GM23338 (cell line): Measurements from ENCODE around the gene CCDC24.

Source experiments
- CTCF ChIP-seq, 2 experiments: fragments of 200-600 bp in 1 of 2; sonication (generic) in 1 of 2; conservative IDR thresholded peaks; 2 replicates each; pipeline versions ENCODE4 v1.5.1 to v1.6.1; 2016 to 2017; ENCODE audit warnings: antibody characterized with exemption in 2 of 2, low read depth in 2 of 2, mild to moderate bottlenecking in 2 of 2, moderate library complexity in 1 of 2
- JUNB ChIP-seq: IDR thresholded peaks from one replicate; pipeline ENCODE4 v1.6.1; 2016; ENCODE audit warnings: antibody characterized with exemption; ENCODE audit not compliant: unreplicated experiment
- REST ChIP-seq: IDR thresholded peaks from one replicate; pipeline ENCODE4 v1.6.1; 2018; ENCODE audit warnings: antibody characterized with exemption; ENCODE audit not compliant: unreplicated experiment
- ZNF114 ChIP-seq: fragments of 250-450 bp; sonication (Bioruptor Pico); IDR thresholded peaks from 2 replicates; pipeline ENCODE4 v1.5.0; 2020; ENCODE audit warnings: mild to moderate bottlenecking, moderate library complexity

DNA sequence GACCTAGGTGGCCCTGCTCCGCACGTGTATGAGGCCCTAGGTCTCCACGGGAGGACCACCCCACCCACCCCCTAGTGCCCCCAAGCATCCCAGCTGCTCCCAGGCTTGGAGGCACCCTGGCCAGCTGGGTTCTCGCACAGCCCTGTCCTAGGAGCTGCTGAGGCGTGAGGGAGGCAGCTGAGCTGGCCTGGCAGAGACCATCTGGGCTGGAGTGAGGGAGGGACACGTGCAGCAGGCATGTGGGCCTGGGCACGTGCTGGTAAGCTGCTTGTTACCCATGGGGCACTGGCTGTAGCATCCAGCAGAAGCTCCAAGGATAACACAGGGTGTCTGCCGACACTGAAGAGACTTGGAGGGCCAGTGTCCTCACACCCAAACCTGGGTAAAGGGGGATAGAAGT, 29.8 kb downstream of the CCDC24 start:
- TF ChIP-seq ZNF114 (CRISPR knock-in tag), result no peak
- TF ChIP-seq CTCF (conservative IDR thresholded peaks at IDR 0.05; ENCODE audit: low read depth in 2 of 2), result no peak
- TF ChIP-seq JUNB, result no peak
- no peak for TF ChIP-seq REST
